K562 (cell line): ENCODE measurements around the gene LDLRAD1. TPM values are rescaled to one million over a fixed set of nuclear protein-coding genes. Genes with fewer than 3 reads are reported as not detected.
A peak's percentile ranks its signal among the peaks of the same experiment; 100 is the strongest.
"Not testable (repeated sequence)": the region's sequence is repeated elsewhere in the genome, so short reads cannot be mapped to it uniquely, and the experiment has no call there.

Source experiments
- ATAC-seq: fragments of 200-7000 bp; cut with Tn5 transposase; 3 replicates; pipeline ENCODE4 v1.9.1; 2020; ENCODE audit warnings: moderate library complexity
- BruUV-seq: library from RNA; stranded (reverse); fragments of 400-500 nt; replicated peaks from 2 replicates; lab custom pipeline; 2021; lab: Mats Ljungman, UMichigan
- CTCF ChIA-PET: fragments of 300-600 bp; formaldehyde crosslinking; extraction: SDS; loops from one replicate; lab custom pipeline; 2021; ENCODE audit warnings: low intra/inter-chr PET ratio; lab: Yijun Ruan, JAX
- POLR2A ChIA-PET: fragments of 300-600, 350-650 bp; sonication (Branson Sonifier 250); formaldehyde crosslinking; extraction: SDS; loops from one replicate; lab custom pipeline; 2021; ENCODE audit warnings: antibody characterized with exemption, inconsistent platforms; lab: Yijun Ruan, JAX
- DNase-seq, 4 experiments: peaks; one replicate each; pipeline versions ENCODE4 v3.0.0 to v3.0.0-alpha.2; 2011 to 2018; ENCODE audit warnings: low spot score in 3 of 4, mixed read lengths in 3 of 4; ENCODE audit errors: extremely low read depth in 1 of 4
- FAIRE-seq: peaks from 2 replicates; lab custom pipeline; 2011; peaks lifted over from hg19 to GRCh38; lab: Jason Lieb, UNC
- H2AFZ ChIP-seq: 2 replicates; pipeline ENCODE4 v1.6.0; 2011; ENCODE audit warnings: low read depth, low read length, control low read depth, inconsistent platforms
- H3K27ac ChIP-seq: fragments of 200-600 bp; 3 replicates; pipeline ENCODE4 v1.8.0; 2011; ENCODE audit warnings: low read depth, mild to moderate bottlenecking, control low read depth, inconsistent platforms, low read length, moderate library complexity, mixed read lengths; ENCODE audit errors: extremely low read depth
- H3K27me3 ChIP-seq, 2 experiments: fragments of 300-600 bp in 1 of 2; 2 replicates in 1 of 2; 3 replicates in 1 of 2; pipeline versions ENCODE4 v1.6.0 to v1.8.0; 2011; ENCODE audit warnings: inconsistent platforms in 2 of 2, low read length in 2 of 2, mild to moderate bottlenecking in 1 of 2, mixed read lengths in 1 of 2, moderate library complexity in 1 of 2; ENCODE audit not compliant: control insufficient read depth in 2 of 2, insufficient read depth in 2 of 2
- H3K36me3 ChIP-seq: fragments of 300-600 bp; 3 replicates; pipeline ENCODE4 v1.8.0; 2011; ENCODE audit warnings: mild to moderate bottlenecking, low read length, inconsistent platforms; ENCODE audit not compliant: control insufficient read depth, insufficient read depth
- H3K4me1 ChIP-seq, 2 experiments: fragments of 200-600 bp in 1 of 2; replicated peaks in 1 of 2; 2 replicates in 1 of 2; 3 replicates in 1 of 2; pipeline versions ENCODE4 v1.5.1 to v1.8.0; 2011; ENCODE audit warnings: inconsistent platforms in 2 of 2, low read length in 2 of 2, mild to moderate bottlenecking in 1 of 2, mixed read lengths in 1 of 2, moderate library complexity in 1 of 2; ENCODE audit not compliant: control insufficient read depth in 2 of 2, insufficient read depth in 2 of 2
- H3K4me2 ChIP-seq: 2 replicates; pipeline ENCODE4 v1.6.1; 2011; ENCODE audit warnings: low read length, control low read depth, inconsistent platforms, mixed read lengths; ENCODE audit not compliant: insufficient read depth
- H3K4me3 ChIP-seq: fragments of 200-600 bp; sonication (generic), shearing (Covaris generic); 2 replicates; pipeline ENCODE4 v1.5.1; 2016; ENCODE audit warnings: control low read depth, inconsistent platforms
- H3K79me2 ChIP-seq: fragments of 200-600 bp; 3 replicates; pipeline ENCODE4 v1.8.0; 2011; ENCODE audit warnings: low read length, inconsistent platforms; ENCODE audit not compliant: control insufficient read depth, insufficient read depth
- H3K9ac ChIP-seq, 2 experiments: 2 replicates each; pipeline versions ENCODE4 v1.6.0 to v1.6.1; 2011; ENCODE audit warnings: low read depth in 2 of 2, low read length in 2 of 2, control low read depth in 1 of 2, inconsistent platforms in 1 of 2, mild to moderate bottlenecking in 1 of 2, mixed read lengths in 1 of 2; ENCODE audit not compliant: insufficient read depth in 1 of 2
- H3K9me1 ChIP-seq: one replicate; pipeline ENCODE4 v1.6.0; 2011; ENCODE audit warnings: inconsistent platforms, mild to moderate bottlenecking, low read length, moderate library complexity; ENCODE audit not compliant: control insufficient read depth, insufficient read depth
- H3K9me3 ChIP-seq: replicated peaks from 2 replicates; pipeline ENCODE4 v1.5.1; 2011; ENCODE audit warnings: low read depth, low read length, inconsistent platforms; ENCODE audit not compliant: control insufficient read depth, insufficient read depth
- H4K20me1 ChIP-seq: replicated peaks from 2 replicates; pipeline ENCODE4 v1.6.1; 2011; ENCODE audit warnings: low read length, inconsistent platforms, mixed read lengths; ENCODE audit not compliant: control insufficient read depth, insufficient read depth
- CREBBP ChIP-seq: IDR thresholded peaks from one replicate; pipeline ENCODE4 v1.6.1; 2012; ENCODE audit warnings: low read depth, mild to moderate bottlenecking, control low read depth, inconsistent platforms, low read length
- EHMT2 ChIP-seq: fragments of 450-650 bp; IDR thresholded peaks from 2 replicates; pipeline ENCODE4 v1.6.1; 2018; ENCODE audit warnings: antibody characterized with exemption
- KLF13 ChIP-seq: fragments of 450-650 bp; IDR thresholded peaks from 2 replicates; pipeline ENCODE4 v1.6.1; 2016; ENCODE audit warnings: missing genetic modification characterization, low read depth, mild to moderate bottlenecking, missing compliant biosample characterization, moderate library complexity, borderline replicate concordance
- RBM39 ChIP-seq: fragments of 200-400 bp; formaldehyde crosslinking; optimal IDR thresholded peaks from 2 replicates; pipeline ENCODE3; 2018; ENCODE audit warnings: low read depth, low read length
- ZC3H8 ChIP-seq: fragments of 450-650 bp; IDR thresholded peaks from 2 replicates; pipeline ENCODE4 v1.6.1; 2017
- ZNF121 ChIP-seq: sonication (generic); formaldehyde crosslinking; conservative IDR thresholded peaks from 2 replicates; pipeline ENCODE4 v1.8.0; 2022; ENCODE audit warnings: missing genetic modification reagents
- ZNF197 ChIP-seq: fragments of 200-800 bp; sonication (Bioruptor generic); IDR thresholded peaks from 2 replicates; pipeline ENCODE4 v1.6.1; 2016; ENCODE audit warnings: low read depth, missing genetic modification characterization, missing compliant biosample characterization
- ZNF764 ChIP-seq: fragments of 250-450 bp; sonication (Bioruptor Pico); IDR thresholded peaks from 2 replicates; pipeline ENCODE4 v1.4.0; 2020; ENCODE audit warnings: low read depth, mild to moderate bottlenecking, moderate library complexity
- WGBS: fragments of 100-300 bp; shearing (Covaris generic); methylation state at CpG from one replicate; pipeline ENCODE4 v1.1.6; 2016; ENCODE audit warnings: low coverage, mixed read lengths; ENCODE audit not compliant: insufficient coverage; ENCODE audit errors: missing lambda C conversion rate; 5-methylcytosine and 5-hydroxymethylcytosine counted together
- in situ Hi-C: fragments of 300-500 bp; cut with MboI; formaldehyde crosslinking; loops from 4 replicates; pipeline ENCODE4 v1.15.0; 2018; ENCODE audit warnings: inconsistent platforms, mixed read lengths
- intact Hi-C: fragments of 100-400 bp; cut with micrococcal nuclease; formaldehyde crosslinking; loops from 2 replicates; pipeline ENCODE4 v1.14.2; 2022
- polyA plus RNA-seq, 8 experiments: library from polyadenylated mRNA; depleted of rRNA in 4 of 8; stranded (reverse) in 5 of 8; unstranded in 3 of 8; fragments of >200 nt; fragmentation: Nextera tagmentation in 2 of 8; fragmentation: Illumina TruSeq in 1 of 8; extraction: Ambion mirVana in 2 of 8; extraction: Trizol in 1 of 8; gene quantifications; 2 replicates each; pipeline versions ENCODE4 v1.2.1 to v1.2.3, GENCODE V29; 2011 to 2014; ENCODE audit warnings: inconsistent platforms in 1 of 8, missing spikeins in 1 of 8
- total RNA-seq, 7 experiments: library from RNA; depleted of rRNA in 6 of 7; stranded (reverse); fragments of >200 nt in 6 of 7; fragmentation: Illumina TruSeq in 2 of 7; extraction: Trizol in 2 of 7; gene quantifications; 2 replicates each; pipeline versions ENCODE4 v1.2.1 to v1.2.3, GENCODE V29; 2011 to 2021; ENCODE audit warnings: low replicate concordance in 1 of 7
- TF ChIP-seq, protein P1 (sequence below): fragments of 250-450 bp; sonication (Bioruptor Pico); IDR thresholded peaks from 2 replicates; pipeline ENCODE4 v1.5.1; 2021; ENCODE audit warnings: mild to moderate bottlenecking
- TF ChIP-seq, protein P2 (sequence below): fragments of 450-650 bp; IDR thresholded peaks from 2 replicates; pipeline ENCODE4 v1.6.1; 2018; ENCODE audit warnings: mild to moderate bottlenecking, low read depth; ENCODE audit not compliant: partially characterized antibody
- TF ChIP-seq, protein P3 (sequence below): IDR thresholded peaks from 2 replicates; pipeline ENCODE4 v1.6.1; 2011; ENCODE audit not compliant: insufficient read length; ENCODE audit errors: extremely low read depth
- TF ChIP-seq, protein P4 (sequence below): fragments of 250-450 bp; sonication (Bioruptor Pico); IDR thresholded peaks from 2 replicates; pipeline ENCODE4 v1.5.0; 2021

LDLRAD1 gene
- total and polyA plus RNA-seq, 9 of the 15 experiments (the other 6 are each of a cell fraction or from before 2014, with no cell fraction given), result not detected

DNA sequence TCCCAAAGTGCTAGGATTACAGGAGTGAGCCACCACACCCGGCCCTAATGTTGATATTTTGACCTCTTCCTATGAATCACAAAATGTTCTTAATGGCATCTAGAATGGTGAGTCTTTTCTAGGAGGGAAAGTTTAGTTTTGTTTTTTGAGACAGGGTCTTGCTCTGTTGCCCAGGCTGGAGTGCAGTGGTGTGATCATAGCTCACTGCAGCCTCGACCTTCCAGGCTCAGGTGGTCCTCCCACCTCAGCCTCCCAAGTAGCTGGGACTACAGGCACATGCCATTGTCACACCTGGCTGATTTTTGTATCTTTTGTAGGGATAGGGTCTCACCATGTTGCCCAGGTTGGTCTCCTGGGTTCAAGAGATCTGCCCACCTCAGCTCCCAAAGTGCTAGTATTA lies 48.7 kb downstream of the LDLRAD1 start:
- H3K79me2 ChIP-seq, ATAC-seq, BruUV-seq, FAIRE-seq, H3K9me3 ChIP-seq, H3K9ac ChIP-seq, H3K27ac ChIP-seq, H4K20me1 ChIP-seq, H3K9me1 ChIP-seq, H3K4me1 ChIP-seq, in situ Hi-C loops, H3K27me3 ChIP-seq, CTCF ChIA-PET, H3K4me3 ChIP-seq, H3K4me2 ChIP-seq, H2AFZ ChIP-seq, intact Hi-C loops, DNase-seq: not testable (repeated sequence)
- POLR2A ChIA-PET, result interaction anchor here (1.0 kb wide), 1 partner anchor 10 kb away, joined by 3 read pairs; no protein-coding TSS in a partner anchor
- peaks cover 51% of the 10 kb centered on the region for H3K36me3 ChIP-seq
- WGBS, result 72% methylated on average over 2 of the region's 2 CpGs
- TF ChIP-seq ZNF121, result peak; percentile 85

DNA sequence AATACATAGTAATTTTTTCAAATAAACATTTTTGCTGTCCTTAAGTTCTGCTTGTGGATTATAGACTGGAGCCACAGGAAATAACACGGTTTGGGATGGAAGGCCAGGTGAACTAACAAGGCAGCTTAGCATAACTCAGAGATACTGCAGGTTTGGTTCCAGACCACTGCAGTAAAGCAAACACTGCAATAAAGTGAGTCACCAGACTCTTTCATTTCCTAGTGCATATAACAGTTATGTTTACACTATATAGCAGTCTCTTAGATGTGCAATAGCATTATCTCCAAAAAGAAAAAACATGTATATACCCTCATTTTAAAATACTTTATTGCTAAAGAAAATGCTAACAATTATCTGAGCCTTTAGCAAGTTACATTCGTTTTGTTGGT lies 49.9 kb downstream of the LDLRAD1 start:
- in situ Hi-C loops, result no loop called here
- ChIA-PET CTCF (no interaction called here), POLR2A (no interaction called here)
- Histone ChIP-seq H3K9ac (no peak overlapping the region), H3K9me1 (no peaks in the 10 kb centered on the region), H3K36me3 (peaks cover 61% of the 10 kb centered on the region), H3K79me2 (no peaks in the 10 kb centered on the region), H3K27me3 (no peaks in the 10 kb centered on the region), H3K4me2 (no peak overlapping the region), H3K4me1 (peaks cover 0 to 2% of the 10 kb centered on the region in 2 experiments; a peak in 3 of 5 replicates), H4K20me1 (no peaks in the 10 kb centered on the region; the same call in 1 of the 2 replicates), H3K4me3 (no peak overlapping the region), H3K27ac (no peak overlapping the region), H3K9me3 (no peaks in the 10 kb centered on the region), H2AFZ (no peak overlapping the region)
- intact Hi-C loops, result no loop called here
- FAIRE-seq, result no peak
- no peak for ATAC-seq
- BruUV-seq, result no TSS peak
- DNase-seq, result no peak
- 31% methylated on average over 2 of the region's 2 CpGs for WGBS
- TF ChIP-seq, protein P1, sequence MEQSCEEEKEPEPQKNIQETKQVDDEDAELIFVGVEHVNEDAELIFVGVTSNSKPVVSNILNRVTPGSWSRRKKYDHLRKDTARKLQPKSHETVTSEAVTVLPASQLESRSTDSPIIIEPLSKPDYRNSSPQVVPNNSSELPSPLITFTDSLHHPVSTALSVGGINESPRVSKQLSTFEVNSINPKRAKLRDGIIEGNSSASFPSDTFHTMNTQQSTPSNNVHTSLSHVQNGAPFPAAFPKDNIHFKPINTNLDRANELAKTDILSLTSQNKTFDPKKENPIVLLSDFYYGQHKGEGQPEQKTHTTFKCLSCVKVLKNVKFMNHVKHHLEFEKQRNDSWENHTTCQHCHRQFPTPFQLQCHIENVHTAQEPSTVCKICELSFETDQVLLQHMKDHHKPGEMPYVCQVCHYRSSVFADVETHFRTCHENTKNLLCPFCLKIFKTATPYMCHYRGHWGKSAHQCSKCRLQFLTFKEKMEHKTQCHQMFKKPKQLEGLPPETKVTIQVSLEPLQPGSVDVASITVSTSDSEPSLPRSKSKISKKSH (CRISPR knock-in tag), result no peak
- TF ChIP-seq EHMT2 (no peak), ZNF764 (CRISPR knock-in tag) (no peak), KLF13 (tag) (no peak), RBM39 (no peak), ZNF197 (CRISPR knock-in tag) (no peak), ZC3H8 (no peak), CREBBP (no peak)
- TF ChIP-seq, protein P2, sequence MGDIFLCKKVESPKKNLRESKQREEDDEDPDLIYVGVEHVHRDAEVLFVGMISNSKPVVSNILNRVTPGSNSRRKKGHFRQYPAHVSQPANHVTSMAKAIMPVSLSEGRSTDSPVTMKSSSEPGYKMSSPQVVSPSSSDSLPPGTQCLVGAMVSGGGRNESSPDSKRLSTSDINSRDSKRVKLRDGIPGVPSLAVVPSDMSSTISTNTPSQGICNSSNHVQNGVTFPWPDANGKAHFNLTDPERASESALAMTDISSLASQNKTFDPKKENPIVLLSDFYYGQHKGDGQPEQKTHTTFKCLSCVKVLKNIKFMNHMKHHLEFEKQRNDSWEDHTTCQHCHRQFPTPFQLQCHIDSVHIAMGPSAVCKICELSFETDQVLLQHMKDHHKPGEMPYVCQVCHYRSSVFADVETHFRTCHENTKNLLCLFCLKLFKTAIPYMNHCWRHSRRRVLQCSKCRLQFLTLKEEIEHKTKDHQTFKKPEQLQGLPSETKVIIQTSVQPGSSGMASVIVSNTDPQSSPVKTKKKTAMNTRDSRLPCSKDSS, result no peak
- TF ChIP-seq, protein P3, sequence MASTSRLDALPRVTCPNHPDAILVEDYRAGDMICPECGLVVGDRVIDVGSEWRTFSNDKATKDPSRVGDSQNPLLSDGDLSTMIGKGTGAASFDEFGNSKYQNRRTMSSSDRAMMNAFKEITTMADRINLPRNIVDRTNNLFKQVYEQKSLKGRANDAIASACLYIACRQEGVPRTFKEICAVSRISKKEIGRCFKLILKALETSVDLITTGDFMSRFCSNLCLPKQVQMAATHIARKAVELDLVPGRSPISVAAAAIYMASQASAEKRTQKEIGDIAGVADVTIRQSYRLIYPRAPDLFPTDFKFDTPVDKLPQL, result no peak
- TF ChIP-seq, protein P4, sequence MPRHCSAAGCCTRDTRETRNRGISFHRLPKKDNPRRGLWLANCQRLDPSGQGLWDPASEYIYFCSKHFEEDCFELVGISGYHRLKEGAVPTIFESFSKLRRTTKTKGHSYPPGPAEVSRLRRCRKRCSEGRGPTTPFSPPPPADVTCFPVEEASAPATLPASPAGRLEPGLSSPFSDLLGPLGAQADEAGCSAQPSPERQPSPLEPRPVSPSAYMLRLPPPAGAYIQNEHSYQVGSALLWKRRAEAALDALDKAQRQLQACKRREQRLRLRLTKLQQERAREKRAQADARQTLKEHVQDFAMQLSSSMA (CRISPR knock-in tag), result no peak
